Measurements from ENCODE around the gene CPPED1.
"Not testable (repeated sequence)": the region's sequence is repeated elsewhere in the genome, so short reads cannot be mapped to it uniquely, and the experiment has no call there.

DNA sequence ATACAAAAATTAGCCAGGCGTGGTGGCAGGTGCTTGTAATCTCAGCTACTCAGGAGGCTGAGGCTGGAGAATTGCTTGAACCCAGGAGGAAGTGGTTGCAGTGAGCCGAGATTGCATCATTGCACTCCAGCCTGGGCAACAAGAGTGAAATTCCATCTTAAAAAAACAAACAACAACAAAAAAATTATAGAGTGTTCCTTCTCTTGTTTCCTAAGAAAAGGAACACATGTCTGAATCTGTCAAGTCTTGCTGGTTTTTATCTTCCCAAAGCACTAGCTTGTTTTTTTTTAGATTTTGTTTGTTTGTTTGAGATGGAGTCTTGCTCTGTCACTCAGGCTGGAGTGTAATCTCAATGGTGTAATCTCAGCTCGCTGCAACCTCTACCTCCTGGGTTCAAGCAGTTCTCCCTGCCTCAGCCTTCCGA lies 13.1 kb upstream of the CPPED1 start:
- not testable (repeated sequence) for TF ChIP-seq POLR2A (IDR thresholded peaks at IDR 0.05; ENCODE audit: borderline replicate concordance, extremely low read depth, insufficient read depth, insufficient read length); POLR2AphosphoS5 (IDR thresholded peaks at IDR 0.05; ENCODE audit: low read depth, low read length); SRF (IDR thresholded peaks at IDR 0.05; ENCODE audit: low read depth); EGR1 (IDR thresholded peaks at IDR 0.05; ENCODE audit: low read depth); EZH2 (IDR thresholded peaks at IDR 0.05); ZNF274 (IDR thresholded peaks at IDR 0.05; ENCODE audit: low read depth, low read length); YY1 (IDR thresholded peaks at IDR 0.05; ENCODE audit: extremely low read depth, insufficient replicate concordance, low read depth, low read length); EZH2phosphoT487 (IDR thresholded peaks at IDR 0.05; ENCODE audit: borderline replicate concordance); CEBPB (IDR thresholded peaks at IDR 0.05; ENCODE audit: low read depth)
- TF ChIP-seq, protein P1, sequence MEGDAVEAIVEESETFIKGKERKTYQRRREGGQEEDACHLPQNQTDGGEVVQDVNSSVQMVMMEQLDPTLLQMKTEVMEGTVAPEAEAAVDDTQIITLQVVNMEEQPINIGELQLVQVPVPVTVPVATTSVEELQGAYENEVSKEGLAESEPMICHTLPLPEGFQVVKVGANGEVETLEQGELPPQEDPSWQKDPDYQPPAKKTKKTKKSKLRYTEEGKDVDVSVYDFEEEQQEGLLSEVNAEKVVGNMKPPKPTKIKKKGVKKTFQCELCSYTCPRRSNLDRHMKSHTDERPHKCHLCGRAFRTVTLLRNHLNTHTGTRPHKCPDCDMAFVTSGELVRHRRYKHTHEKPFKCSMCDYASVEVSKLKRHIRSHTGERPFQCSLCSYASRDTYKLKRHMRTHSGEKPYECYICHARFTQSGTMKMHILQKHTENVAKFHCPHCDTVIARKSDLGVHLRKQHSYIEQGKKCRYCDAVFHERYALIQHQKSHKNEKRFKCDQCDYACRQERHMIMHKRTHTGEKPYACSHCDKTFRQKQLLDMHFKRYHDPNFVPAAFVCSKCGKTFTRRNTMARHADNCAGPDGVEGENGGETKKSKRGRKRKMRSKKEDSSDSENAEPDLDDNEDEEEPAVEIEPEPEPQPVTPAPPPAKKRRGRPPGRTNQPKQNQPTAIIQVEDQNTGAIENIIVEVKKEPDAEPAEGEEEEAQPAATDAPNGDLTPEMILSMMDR (IDR thresholded peaks at IDR 0.05 in 2 of 3, conservative IDR thresholded peaks at IDR 0.05 in 1 of 3; ENCODE audit: borderline replicate concordance in 1 of 3, insufficient read depth in 1 of 3, low read depth in 2 of 3, low read length in 2 of 3): not testable (repeated sequence)
- TF ChIP-seq, protein P2, sequence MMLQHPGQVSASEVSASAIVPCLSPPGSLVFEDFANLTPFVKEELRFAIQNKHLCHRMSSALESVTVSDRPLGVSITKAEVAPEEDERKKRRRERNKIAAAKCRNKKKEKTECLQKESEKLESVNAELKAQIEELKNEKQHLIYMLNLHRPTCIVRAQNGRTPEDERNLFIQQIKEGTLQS (IDR thresholded peaks at IDR 0.05): not testable (repeated sequence)
